IMR-90 (cell line): Measurements from ENCODE around the gene GOT1.

Source experiments
- CEBPB ChIP-seq: IDR thresholded peaks from 2 replicates; pipeline ENCODE4 v1.6.1; 2012; ENCODE audit warnings: low read depth, low read length, improper control_type of control experiment
- FOS ChIP-seq: fragments of 150-350 bp; IDR thresholded peaks from 2 replicates; pipeline ENCODE4 v1.6.1; 2016; ENCODE audit warnings: low read depth, low read length
- MAFK ChIP-seq: IDR thresholded peaks from 2 replicates; pipeline ENCODE4 v1.6.1; 2012; ENCODE audit warnings: low read depth, low read length, improper control_type of control experiment
- MAZ ChIP-seq: IDR thresholded peaks from 2 replicates; pipeline ENCODE4 v1.6.1; 2012; ENCODE audit warnings: low read depth, mild to moderate bottlenecking, low read length, improper control_type of control experiment, moderate library complexity, borderline replicate concordance
- MXI1 ChIP-seq: IDR thresholded peaks from 2 replicates; pipeline ENCODE4 v1.6.1; 2012; ENCODE audit warnings: low read depth, mild to moderate bottlenecking, low read length, moderate library complexity, borderline replicate concordance
- POLR2A ChIP-seq: IDR thresholded peaks from 2 replicates; pipeline ENCODE4 v1.6.1; 2012; ENCODE audit warnings: mild to moderate bottlenecking, low read depth, low read length
- RAD21 ChIP-seq: IDR thresholded peaks from 2 replicates; pipeline ENCODE4 v1.6.1; 2012; ENCODE audit warnings: low read length, improper control_type of control experiment
- RCOR1 ChIP-seq: IDR thresholded peaks from 2 replicates; pipeline ENCODE4 v1.6.1; 2012; ENCODE audit warnings: mild to moderate bottlenecking, low read length, improper control_type of control experiment; ENCODE audit not compliant: insufficient replicate concordance
- RFX5 ChIP-seq: IDR thresholded peaks from 2 replicates; pipeline ENCODE4 v1.8.0; 2012; ENCODE audit warnings: low read depth, mild to moderate bottlenecking, low read length, moderate library complexity
- SMC3 ChIP-seq: fragments of 150-350 bp; IDR thresholded peaks from 2 replicates; pipeline ENCODE4 v1.6.1; 2016; ENCODE audit warnings: low read depth, mild to moderate bottlenecking, antibody characterized with exemption, low read length, moderate library complexity
- TF ChIP-seq, protein P1 (sequence below): conservative IDR thresholded peaks from 2 replicates; pipeline ENCODE4 v1.5.1; 2012; ENCODE audit warnings: mild to moderate bottlenecking, low read depth, low read length, improper control_type of control experiment
- TF ChIP-seq, protein P2 (sequence below): fragments of 150-350 bp; IDR thresholded peaks from 2 replicates; pipeline ENCODE4 v1.6.1; 2017; ENCODE audit warnings: mild to moderate bottlenecking, antibody characterized with exemption, low read length, low read depth
- TF ChIP-seq, protein P3 (sequence below): fragments of 150-350 bp; IDR thresholded peaks from 2 replicates; pipeline ENCODE4 v1.6.1; 2016; ENCODE audit warnings: low read depth, mild to moderate bottlenecking, low read length, moderate library complexity, borderline replicate concordance

DNA sequence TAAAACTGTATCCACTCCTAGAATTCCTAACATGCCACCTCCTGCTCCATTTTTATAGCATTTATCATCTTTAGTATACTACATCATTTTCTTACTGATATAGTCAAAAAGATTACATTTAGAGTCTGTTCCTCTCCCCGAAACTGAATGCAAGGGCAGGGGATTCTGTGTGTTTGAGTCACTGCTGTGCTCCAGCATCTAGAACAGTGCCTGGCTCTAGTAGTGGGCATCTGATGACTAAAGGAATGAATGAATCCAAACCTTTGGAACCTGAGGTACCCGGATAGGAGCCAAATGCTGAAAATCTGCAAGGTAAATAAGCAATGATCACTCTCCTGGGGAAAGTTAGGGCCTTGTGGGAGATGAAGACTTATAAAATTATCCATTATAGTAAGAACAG, 18.9 kb downstream of the GOT1 start:
- TF ChIP-seq, protein P1, sequence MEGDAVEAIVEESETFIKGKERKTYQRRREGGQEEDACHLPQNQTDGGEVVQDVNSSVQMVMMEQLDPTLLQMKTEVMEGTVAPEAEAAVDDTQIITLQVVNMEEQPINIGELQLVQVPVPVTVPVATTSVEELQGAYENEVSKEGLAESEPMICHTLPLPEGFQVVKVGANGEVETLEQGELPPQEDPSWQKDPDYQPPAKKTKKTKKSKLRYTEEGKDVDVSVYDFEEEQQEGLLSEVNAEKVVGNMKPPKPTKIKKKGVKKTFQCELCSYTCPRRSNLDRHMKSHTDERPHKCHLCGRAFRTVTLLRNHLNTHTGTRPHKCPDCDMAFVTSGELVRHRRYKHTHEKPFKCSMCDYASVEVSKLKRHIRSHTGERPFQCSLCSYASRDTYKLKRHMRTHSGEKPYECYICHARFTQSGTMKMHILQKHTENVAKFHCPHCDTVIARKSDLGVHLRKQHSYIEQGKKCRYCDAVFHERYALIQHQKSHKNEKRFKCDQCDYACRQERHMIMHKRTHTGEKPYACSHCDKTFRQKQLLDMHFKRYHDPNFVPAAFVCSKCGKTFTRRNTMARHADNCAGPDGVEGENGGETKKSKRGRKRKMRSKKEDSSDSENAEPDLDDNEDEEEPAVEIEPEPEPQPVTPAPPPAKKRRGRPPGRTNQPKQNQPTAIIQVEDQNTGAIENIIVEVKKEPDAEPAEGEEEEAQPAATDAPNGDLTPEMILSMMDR, result no peak
- TF ChIP-seq MAFK, result no peak
- no peak for TF ChIP-seq POLR2A
- TF ChIP-seq RFX5, result no peak
- TF ChIP-seq FOS, result no peak
- TF ChIP-seq, protein P2, sequence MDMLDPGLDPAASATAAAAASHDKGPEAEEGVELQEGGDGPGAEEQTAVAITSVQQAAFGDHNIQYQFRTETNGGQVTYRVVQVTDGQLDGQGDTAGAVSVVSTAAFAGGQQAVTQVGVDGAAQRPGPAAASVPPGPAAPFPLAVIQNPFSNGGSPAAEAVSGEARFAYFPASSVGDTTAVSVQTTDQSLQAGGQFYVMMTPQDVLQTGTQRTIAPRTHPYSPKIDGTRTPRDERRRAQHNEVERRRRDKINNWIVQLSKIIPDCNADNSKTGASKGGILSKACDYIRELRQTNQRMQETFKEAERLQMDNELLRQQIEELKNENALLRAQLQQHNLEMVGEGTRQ, result no peak
- TF ChIP-seq MAZ, result no peak
- TF ChIP-seq RCOR1, result no peak
- no peak for TF ChIP-seq SMC3
- TF ChIP-seq, protein P3, sequence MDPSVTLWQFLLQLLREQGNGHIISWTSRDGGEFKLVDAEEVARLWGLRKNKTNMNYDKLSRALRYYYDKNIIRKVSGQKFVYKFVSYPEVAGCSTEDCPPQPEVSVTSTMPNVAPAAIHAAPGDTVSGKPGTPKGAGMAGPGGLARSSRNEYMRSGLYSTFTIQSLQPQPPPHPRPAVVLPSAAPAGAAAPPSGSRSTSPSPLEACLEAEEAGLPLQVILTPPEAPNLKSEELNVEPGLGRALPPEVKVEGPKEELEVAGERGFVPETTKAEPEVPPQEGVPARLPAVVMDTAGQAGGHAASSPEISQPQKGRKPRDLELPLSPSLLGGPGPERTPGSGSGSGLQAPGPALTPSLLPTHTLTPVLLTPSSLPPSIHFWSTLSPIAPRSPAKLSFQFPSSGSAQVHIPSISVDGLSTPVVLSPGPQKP, result no peak
- TF ChIP-seq CEBPB, result no peak
- no peak for TF ChIP-seq RAD21
- TF ChIP-seq MXI1, result no peak
